22Rv1 (cell line): ENCODE measurements around the gene SUPT3H.
"Not testable (repeated sequence)": the region's sequence is repeated elsewhere in the genome, so short reads cannot be mapped to it uniquely, and the experiment has no call there.

Source experiments
- H3K27ac ChIP-seq: fragments of 450-650 bp; 2 replicates; pipeline ENCODE4 v1.5.1; 2017
- CTCF ChIP-seq: fragments of 450-650 bp; IDR thresholded peaks from 2 replicates; pipeline ENCODE4 v1.5.1; 2017; ENCODE audit warnings: mild to moderate bottlenecking
- ZFX ChIP-seq: fragments of 450-650 bp; IDR thresholded peaks from 2 replicates; pipeline ENCODE4 v1.6.1; 2017; ENCODE audit warnings: antibody characterized with exemption, borderline replicate concordance

SUPT3H gene

DNA sequence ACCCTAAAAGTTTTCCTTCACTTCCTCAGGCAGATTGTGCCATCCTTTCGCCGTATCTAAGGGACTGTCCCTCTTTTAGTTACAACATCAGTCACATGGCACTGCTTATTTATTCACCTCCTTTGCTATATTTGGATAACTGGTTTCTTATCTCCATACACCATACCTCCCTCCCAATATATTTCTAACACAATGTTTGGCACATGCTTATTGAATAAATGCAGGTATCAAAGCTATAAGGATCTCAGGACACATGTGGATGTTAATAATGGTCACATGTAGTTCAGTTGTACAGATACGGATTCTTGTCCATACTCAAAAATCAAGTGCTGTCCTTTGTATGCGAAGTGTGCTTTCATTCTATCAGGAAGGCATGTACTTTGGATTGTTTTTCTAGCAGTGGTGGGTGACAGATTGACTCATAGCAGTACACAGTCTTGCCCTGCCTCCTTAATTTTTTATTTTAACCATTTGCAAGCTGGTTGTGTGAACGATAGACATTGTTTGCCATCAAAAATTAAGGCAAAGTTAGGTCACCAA lies 456.7 kb downstream of the SUPT3H start:
- no peak overlapping the region for H3K27ac ChIP-seq
- TF ChIP-seq CTCF (no peak), ZFX (no peak)

- H3K27ac ChIP-seq: no peak overlapping the region
- TF ChIP-seq ZFX: no peak
- TF ChIP-seq CTCF: no peak
Observed at GRCh38 chr6:44918671-44919296, 458.9 kb downstream of the SUPT3H start.

- TF ChIP-seq ZFX (no peak), CTCF (no peak)
- H3K27ac ChIP-seq: no peak overlapping the region
Observed at GRCh38 chr6:44917430-44917829, 460.3 kb downstream of the SUPT3H start.

- no peak for TF ChIP-seq ZFX
- no peak for TF ChIP-seq CTCF
Observed at GRCh38 chr6:44915111-44915510, 462.6 kb downstream of the SUPT3H start.

DNA sequence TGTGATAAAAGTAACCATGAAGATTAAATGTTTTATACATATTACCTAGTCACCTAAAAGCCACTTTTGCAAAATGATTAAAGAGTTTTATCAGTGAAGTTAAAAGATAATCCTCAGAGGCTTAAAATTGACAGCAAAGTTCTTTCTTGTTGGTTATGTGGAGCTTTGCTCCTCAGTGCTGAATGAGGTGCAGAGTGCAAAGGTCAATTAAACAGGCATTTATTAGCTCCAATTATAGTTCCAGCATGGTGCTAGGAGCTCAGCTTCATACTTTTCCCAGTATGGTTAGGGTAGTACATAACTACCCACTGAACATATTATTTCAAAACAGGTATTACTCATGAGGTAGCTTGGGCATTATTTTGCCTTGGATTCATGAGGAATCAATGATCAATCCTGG lies 463.6 kb downstream of the SUPT3H start:
- no peak overlapping the region for H3K27ac ChIP-seq
- TF ChIP-seq CTCF: no peak

More at GRCh38 chr6:44915111-44915510, 462.6 kb downstream of the SUPT3H start:
- no peak overlapping the region for H3K27ac ChIP-seq

DNA sequence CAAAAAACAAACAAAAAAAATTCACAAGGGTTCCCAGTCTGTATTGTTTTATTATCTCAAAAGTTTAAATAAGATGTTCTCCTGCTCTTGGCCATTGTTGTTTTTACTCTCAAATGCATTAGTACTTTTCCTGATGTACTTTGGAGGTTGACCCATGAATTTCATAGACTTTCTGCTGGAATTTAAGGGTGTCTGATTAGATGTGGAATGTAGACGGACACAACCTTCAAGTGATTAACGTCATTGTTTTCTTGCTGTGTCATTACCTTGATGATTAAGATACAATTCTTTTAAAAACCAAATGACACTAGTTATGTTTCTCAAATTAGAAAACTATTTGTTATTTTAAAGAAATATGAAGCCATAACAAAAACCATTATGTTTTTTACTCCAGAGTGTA lies 471.0 kb downstream of the SUPT3H start:
- no peak overlapping the region for H3K27ac ChIP-seq
- no peak for TF ChIP-seq ZFX
- no peak for TF ChIP-seq CTCF

- not testable (repeated sequence) for H3K27ac ChIP-seq
Observed at GRCh38 chr6:44900358-44900757, 477.4 kb downstream of the SUPT3H start.
